ENCODE results near the gene TMEM255B. TPM values are rescaled to one million over a fixed set of nuclear protein-coding genes. Genes with fewer than 3 reads are reported as not detected.
"Not testable (repeated sequence)": the region's sequence is repeated elsewhere in the genome, so short reads cannot be mapped to it uniquely, and the experiment has no call there.

The TMEM255B gene
- total and polyA plus RNA-seq, 2 of the 4 experiments (the other 2 are of a cell fraction), result 0.36 to 0.94 TPM

GRCh38 chr13:113826446-113826845 lies 67.4 kb downstream of the TMEM255B start:
- H3K56ac ChIP-seq (ENCODE audit: extremely low read depth, insufficient read depth, low read length); H2AK5ac ChIP-seq (ENCODE audit: low read depth, low read length); ATAC-seq (ENCODE audit: low read depth); H3K9me3 ChIP-seq (ENCODE audit: control insufficient read depth, insufficient read depth, low read length); intact Hi-C loops (cut with micrococcal nuclease); BruUV-seq (replicated peaks); CTCF ChIA-PET; H2AFZ ChIP-seq (replicated peaks; ENCODE audit: low read length, poor library complexity); H2BK120ac ChIP-seq (ENCODE audit: low read depth, low read length); H2BK20ac ChIP-seq (ENCODE audit: low read depth, low read length); H3K4me3 ChIP-seq (ENCODE audit: insufficient read depth, low read depth, low read length); dilution Hi-C loops (cut with HindIII; ENCODE audit: low sequenced_read_pairs, unreplicated experiment); H4K91ac ChIP-seq (ENCODE audit: insufficient read depth, low read depth, low read length); H2BK5ac ChIP-seq (ENCODE audit: low read depth, low read length, poor library complexity, severe bottlenecking); H3K14ac ChIP-seq (replicated peaks; ENCODE audit: low read depth, low read length); H4K8ac ChIP-seq (ENCODE audit: low read depth in 2 of 2, low read length in 2 of 2); H4K5ac ChIP-seq (ENCODE audit: low read depth, low read length); in situ Hi-C loops (cut with MboI; ENCODE audit: low sequenced_read_pairs); H3K9ac ChIP-seq (ENCODE audit: low read depth, low read length); H3K27ac ChIP-seq (ENCODE audit: insufficient read depth, low read length); H2BK15ac ChIP-seq (ENCODE audit: low read depth, low read length); H3K4ac ChIP-seq (ENCODE audit: low read depth, low read length); H3K18ac ChIP-seq (ENCODE audit: low read depth, low read length); H3K27me3 ChIP-seq (ENCODE audit: control insufficient read depth, insufficient read depth, low read length); POLR2A ChIA-PET (ENCODE audit: unreplicated experiment); H3K4me2 ChIP-seq (ENCODE audit: low read depth, low read length); H2AK9ac ChIP-seq (replicated peaks; ENCODE audit: low read depth, low read length, poor library complexity); DNase-seq; H3K23ac ChIP-seq (ENCODE audit: low read depth, low read length): not testable (repeated sequence)
- peaks cover 68% of the 10 kb centered on the region for H3K36me3 ChIP-seq (ENCODE audit: control insufficient read depth, insufficient read depth, low read length)
- peaks cover 42% of the 10 kb centered on the region for H4K20me1 ChIP-seq (ENCODE audit: insufficient read depth, low read length)
- peaks cover 19% of the 10 kb centered on the region; the same call in 1 of the 2 replicates for H3K9me1 ChIP-seq (ENCODE audit: insufficient read depth, low read length)
- peaks cover 19 to 75% of the 10 kb centered on the region in 2 experiments; a peak in 3 of 4 replicates for H3K79me1 ChIP-seq (ENCODE audit: low read depth in 1 of 2, low read length in 2 of 2)
- H3K4me1 ChIP-seq (ENCODE audit: control insufficient read depth, insufficient read depth, low read length), result peaks cover 11% of the 10 kb centered on the region
- WGBS, 2 experiments (ENCODE audit: extremely low coverage in 2 of 2, insufficient read length in 1 of 2), result 90% methylated on average over 7 of the region's 35 CpGs; no CpG with 5 or more reads in 1 of the 2 experiments

Measured in IMR-90 (cell line).